OCI-LY7 (cell line): Measurements from ENCODE around the gene AGA. TPM values are rescaled to one million over a fixed set of nuclear protein-coding genes. Genes with fewer than 3 reads are reported as not detected.

Source experiments
- BruUV-seq: library from RNA; stranded (reverse); fragments of 400-500 nt; replicated peaks from 2 replicates; lab custom pipeline; 2021; lab: Mats Ljungman, UMichigan
- CTCF ChIA-PET: fragments of 300-600 bp; sonication (Branson Sonifier 250); formaldehyde crosslinking; loops from one replicate; lab custom pipeline; 2022; ENCODE audit warnings: antibody characterized with exemption; ENCODE audit not compliant: unreplicated experiment; lab: Charles Lee
- POLR2A ChIA-PET: fragments of 300-600 bp; sonication (Branson Sonifier 250); formaldehyde crosslinking; loops from one replicate; lab custom pipeline; 2022; ENCODE audit warnings: antibody characterized with exemption; lab: Charles Lee
- DNase-seq: peaks from one replicate; pipeline ENCODE4 v3.0.0-alpha.2; 2015; ENCODE audit warnings: low spot score
- H2AFZ ChIP-seq: fragments of 200-600 bp; sonication (generic), shearing (Covaris generic); 2 replicates; pipeline ENCODE4 v1.6.1; 2014; ENCODE audit warnings: mild to moderate bottlenecking, antibody characterized with exemption, low read length, moderate library complexity
- H3K27ac ChIP-seq: fragments of 200-600 bp; sonication (generic); 2 replicates; pipeline ENCODE4 v1.5.1; 2014; ENCODE audit warnings: mixed run types, low read depth, mild to moderate bottlenecking, moderate library complexity, low read length, inconsistent platforms; ENCODE audit not compliant: poor library complexity, severe bottlenecking
- H3K36me3 ChIP-seq: fragments of 200-600 bp; sonication (generic); 2 replicates; pipeline ENCODE4 v1.6.1; 2014; ENCODE audit warnings: mild to moderate bottlenecking, antibody characterized with exemption, low read length, moderate library complexity, mixed read lengths; ENCODE audit not compliant: insufficient read depth
- H3K4me1 ChIP-seq: fragments of 200-600 bp; sonication (generic); 2 replicates; pipeline ENCODE4 v1.5.1; 2014; ENCODE audit warnings: mild to moderate bottlenecking, low read length; ENCODE audit not compliant: insufficient read depth, poor library complexity, severe bottlenecking
- H3K4me2 ChIP-seq: fragments of 200-600 bp; sonication (generic); 2 replicates; pipeline ENCODE4 v1.6.1; 2014; ENCODE audit warnings: mild to moderate bottlenecking, low read length
- H3K4me3 ChIP-seq: fragments of 200-600 bp; sonication (generic); 2 replicates; pipeline ENCODE4 v1.5.1; 2014; ENCODE audit warnings: mild to moderate bottlenecking, low read depth, low read length; ENCODE audit not compliant: poor library complexity, severe bottlenecking
- H3K79me2 ChIP-seq: fragments of 200-600 bp; sonication (generic); 2 replicates; pipeline ENCODE4 v1.6.1; 2016; ENCODE audit warnings: low read depth, mild to moderate bottlenecking, low read length, moderate library complexity, mixed read lengths; ENCODE audit not compliant: insufficient read depth
- H3K9me2 ChIP-seq: fragments of 200-600 bp; sonication (generic); 2 replicates; pipeline ENCODE4 v1.6.1; 2016; ENCODE audit warnings: mild to moderate bottlenecking, low read length, mixed read lengths; ENCODE audit not compliant: insufficient read depth
- H3K9me3 ChIP-seq: fragments of 200-600 bp; sonication (generic); 2 replicates; pipeline ENCODE4 v1.6.1; 2014; ENCODE audit warnings: mild to moderate bottlenecking, mixed run types, low read length, mixed read lengths
- H4K20me1 ChIP-seq: fragments of 200-600 bp; sonication (generic); 2 replicates; pipeline ENCODE4 v1.6.1; 2014; ENCODE audit warnings: mild to moderate bottlenecking, antibody characterized with exemption, low read length, moderate library complexity, mixed read lengths; ENCODE audit not compliant: insufficient read depth
- EZH2phosphoT487 ChIP-seq: fragments of 200-600 bp; sonication (generic); IDR thresholded peaks from 2 replicates; pipeline ENCODE4 v1.6.1; 2018; ENCODE audit warnings: low read depth, borderline replicate concordance, mild to moderate bottlenecking, mixed run types, antibody characterized with exemption, low read length, moderate library complexity, mixed read lengths
- intact Hi-C: fragments of 100-400 bp; cut with micrococcal nuclease; formaldehyde crosslinking; loops from one replicate; pipeline ENCODE4 v1.10.0; 2022; ENCODE audit not compliant: unreplicated experiment
- total RNA-seq, 2 experiments: library from RNA; depleted of rRNA in 1 of 2; stranded (reverse); fragments of >200 nt in 1 of 2; shearing (Covaris generic) in 1 of 2; gene quantifications; 2 replicates each; pipeline ENCODE4 v1.2.3, GENCODE V29; 2014 to 2022
- TF ChIP-seq, protein P1 (sequence below): fragments of 200-600 bp; sonication (generic); conservative IDR thresholded peaks from 2 replicates; pipeline ENCODE4 v1.5.1; 2014; ENCODE audit warnings: mild to moderate bottlenecking, antibody characterized with exemption, low read length, moderate library complexity, mixed read lengths

Gene AGA
- total RNA-seq, 2 experiments from 2014 or later: 15.5 to 23.2 TPM

DNA sequence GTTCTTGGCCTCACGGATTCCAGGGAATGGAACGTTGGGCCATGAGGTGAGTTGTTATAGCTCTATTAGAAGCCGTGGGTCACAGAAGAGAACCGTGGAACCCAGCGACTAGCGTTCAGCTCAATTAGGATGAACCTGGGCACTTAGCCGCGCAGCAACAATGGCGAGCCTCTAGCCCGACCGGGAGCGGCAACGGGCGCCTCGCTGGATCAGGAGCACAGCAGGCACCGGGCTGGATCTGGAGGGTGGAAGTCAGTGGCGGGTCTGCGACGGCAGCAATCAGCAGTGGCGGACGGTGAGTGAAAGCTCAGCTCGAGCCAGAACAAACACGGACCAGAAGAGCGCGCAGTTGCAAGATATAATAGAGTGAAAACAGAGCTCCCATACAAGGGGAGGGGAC is 34.2 kb downstream of the AGA start:
- Histone ChIP-seq H3K9me2 (no peaks in the 10 kb centered on the region), H4K20me1 (no peaks in the 10 kb centered on the region), H3K79me2 (no peaks in the 10 kb centered on the region), H2AFZ (no peak overlapping the region), H3K36me3 (no peaks in the 10 kb centered on the region), H3K27ac (no peak overlapping the region), H3K4me3 (no peak overlapping the region), H3K4me1 (no peaks in the 10 kb centered on the region), H3K9me3 (no peaks in the 10 kb centered on the region), H3K4me2 (no peak overlapping the region)
- intact Hi-C loops: no loop called here
- no TSS peak for BruUV-seq
- DNase-seq: no peak
- CTCF ChIA-PET: no interaction called here
- no peak for TF ChIP-seq EZH2phosphoT487
- TF ChIP-seq, protein P1, sequence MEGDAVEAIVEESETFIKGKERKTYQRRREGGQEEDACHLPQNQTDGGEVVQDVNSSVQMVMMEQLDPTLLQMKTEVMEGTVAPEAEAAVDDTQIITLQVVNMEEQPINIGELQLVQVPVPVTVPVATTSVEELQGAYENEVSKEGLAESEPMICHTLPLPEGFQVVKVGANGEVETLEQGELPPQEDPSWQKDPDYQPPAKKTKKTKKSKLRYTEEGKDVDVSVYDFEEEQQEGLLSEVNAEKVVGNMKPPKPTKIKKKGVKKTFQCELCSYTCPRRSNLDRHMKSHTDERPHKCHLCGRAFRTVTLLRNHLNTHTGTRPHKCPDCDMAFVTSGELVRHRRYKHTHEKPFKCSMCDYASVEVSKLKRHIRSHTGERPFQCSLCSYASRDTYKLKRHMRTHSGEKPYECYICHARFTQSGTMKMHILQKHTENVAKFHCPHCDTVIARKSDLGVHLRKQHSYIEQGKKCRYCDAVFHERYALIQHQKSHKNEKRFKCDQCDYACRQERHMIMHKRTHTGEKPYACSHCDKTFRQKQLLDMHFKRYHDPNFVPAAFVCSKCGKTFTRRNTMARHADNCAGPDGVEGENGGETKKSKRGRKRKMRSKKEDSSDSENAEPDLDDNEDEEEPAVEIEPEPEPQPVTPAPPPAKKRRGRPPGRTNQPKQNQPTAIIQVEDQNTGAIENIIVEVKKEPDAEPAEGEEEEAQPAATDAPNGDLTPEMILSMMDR: no peak
- POLR2A ChIA-PET: interaction anchor here (0.8 kb wide), 1 partner anchor 27 kb away, joined by 5 read pairs; no protein-coding TSS in a partner anchor

DNA sequence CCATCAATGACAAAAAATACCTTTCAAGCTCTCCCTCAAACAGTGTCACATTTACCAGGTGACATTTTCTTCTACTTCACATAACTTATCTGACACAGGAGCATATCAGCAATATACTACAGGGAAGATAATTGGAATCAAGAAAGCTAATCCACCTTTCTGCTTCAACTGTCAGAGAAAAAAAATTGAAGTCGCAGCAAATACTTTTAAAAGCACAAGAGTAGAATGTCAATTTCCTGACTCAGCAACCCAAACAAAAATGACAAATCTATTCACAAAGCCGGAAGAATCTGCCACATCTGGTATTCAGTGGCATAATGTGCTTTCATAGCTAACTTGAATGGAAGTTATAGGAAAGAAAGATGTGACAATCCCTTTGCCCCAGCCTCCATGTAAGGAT is 36.7 kb downstream of the AGA start:
- Histone ChIP-seq H3K9me3 (no peaks in the 10 kb centered on the region), H3K9me2 (no peaks in the 10 kb centered on the region), H3K79me2 (no peaks in the 10 kb centered on the region), H3K27ac (no peak overlapping the region), H3K4me2 (no peak overlapping the region), H3K4me1 (no peaks in the 10 kb centered on the region), H4K20me1 (no peaks in the 10 kb centered on the region), H3K4me3 (no peak overlapping the region), H3K36me3 (no peaks in the 10 kb centered on the region), H2AFZ (no peak overlapping the region)
- ChIA-PET POLR2A (interaction anchor here (0.5 to 1.4 kb wide), 2 partner anchors 30 to 946 kb away, joined by 4 read pairs; no protein-coding TSS in a partner anchor), CTCF (no interaction called here)
- BruUV-seq: no TSS peak
- DNase-seq: no peak
- intact Hi-C loops: no loop called here
- no peak for TF ChIP-seq EZH2phosphoT487
- TF ChIP-seq, protein P1: no peak

DNA sequence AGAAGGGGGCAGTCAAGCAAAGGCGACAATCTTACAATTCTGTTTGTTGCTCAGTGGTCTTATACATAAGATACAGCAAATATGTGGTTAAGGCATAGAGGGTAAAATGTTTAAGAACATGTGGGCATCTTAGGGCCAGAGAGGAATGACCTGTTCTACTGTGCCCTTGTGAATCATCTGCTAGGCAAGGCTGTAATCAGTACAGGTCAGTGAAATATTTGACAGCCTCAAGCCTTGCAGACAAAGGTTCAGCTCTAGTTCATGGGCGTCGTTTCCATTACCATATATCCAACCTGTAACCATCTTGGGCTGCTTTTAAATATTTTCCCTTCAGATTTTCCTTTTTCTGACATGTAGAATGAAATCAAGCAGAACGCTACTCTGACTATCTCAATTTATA is 37.3 kb downstream of the AGA start:
- no TSS peak for BruUV-seq
- Histone ChIP-seq H4K20me1 (no peaks in the 10 kb centered on the region), H3K27ac (no peak overlapping the region), H3K4me1 (no peaks in the 10 kb centered on the region), H3K9me3 (no peaks in the 10 kb centered on the region), H2AFZ (no peak overlapping the region), H3K4me3 (no peak overlapping the region), H3K79me2 (no peaks in the 10 kb centered on the region), H3K4me2 (no peak overlapping the region), H3K9me2 (no peaks in the 10 kb centered on the region), H3K36me3 (no peaks in the 10 kb centered on the region)
- intact Hi-C loops: no loop called here
- POLR2A ChIA-PET: interaction anchor here (0.7 to 1.4 kb wide), 2 partner anchors 11 to 29 kb away, joined by 3 to 4 read pairs; no protein-coding TSS in a partner anchor
- CTCF ChIA-PET: no interaction called here
- TF ChIP-seq, protein P1: no peak
- TF ChIP-seq EZH2phosphoT487: no peak
- DNase-seq: no peak
